Measurements from ENCODE around the gene SYT8. TPM values are rescaled to one million over a fixed set of nuclear protein-coding genes. Genes with fewer than 3 reads are reported as not detected.

Gene SYT8
- total RNA-seq, 1 experiment from 2014 or later = not detected

DNA sequence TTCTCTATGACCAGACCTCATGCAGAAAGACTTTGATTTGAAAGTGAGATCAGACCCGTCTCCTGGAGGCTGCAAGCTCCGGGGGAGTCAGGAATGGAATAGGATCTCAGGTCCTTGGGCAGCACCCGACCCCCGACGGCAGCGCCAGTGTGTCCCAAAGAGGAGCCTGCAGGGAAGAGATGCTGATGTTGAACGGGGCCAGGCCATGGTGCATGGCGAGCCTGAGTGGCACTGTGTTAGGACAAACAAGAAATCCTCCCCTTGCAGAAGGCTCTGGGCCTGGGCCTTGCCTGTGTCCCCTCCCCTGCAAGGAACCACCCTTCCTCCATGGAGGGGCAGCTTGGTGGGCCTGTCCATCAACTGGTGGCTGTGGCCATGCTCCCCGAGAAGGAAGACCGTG, 20.1 kb upstream of the SYT8 start:
- TF ChIP-seq, protein P1, sequence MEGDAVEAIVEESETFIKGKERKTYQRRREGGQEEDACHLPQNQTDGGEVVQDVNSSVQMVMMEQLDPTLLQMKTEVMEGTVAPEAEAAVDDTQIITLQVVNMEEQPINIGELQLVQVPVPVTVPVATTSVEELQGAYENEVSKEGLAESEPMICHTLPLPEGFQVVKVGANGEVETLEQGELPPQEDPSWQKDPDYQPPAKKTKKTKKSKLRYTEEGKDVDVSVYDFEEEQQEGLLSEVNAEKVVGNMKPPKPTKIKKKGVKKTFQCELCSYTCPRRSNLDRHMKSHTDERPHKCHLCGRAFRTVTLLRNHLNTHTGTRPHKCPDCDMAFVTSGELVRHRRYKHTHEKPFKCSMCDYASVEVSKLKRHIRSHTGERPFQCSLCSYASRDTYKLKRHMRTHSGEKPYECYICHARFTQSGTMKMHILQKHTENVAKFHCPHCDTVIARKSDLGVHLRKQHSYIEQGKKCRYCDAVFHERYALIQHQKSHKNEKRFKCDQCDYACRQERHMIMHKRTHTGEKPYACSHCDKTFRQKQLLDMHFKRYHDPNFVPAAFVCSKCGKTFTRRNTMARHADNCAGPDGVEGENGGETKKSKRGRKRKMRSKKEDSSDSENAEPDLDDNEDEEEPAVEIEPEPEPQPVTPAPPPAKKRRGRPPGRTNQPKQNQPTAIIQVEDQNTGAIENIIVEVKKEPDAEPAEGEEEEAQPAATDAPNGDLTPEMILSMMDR (conservative IDR thresholded peaks at IDR 0.05) = no peak
- Histone ChIP-seq H2BK5ac (ENCODE audit: insufficient read length, low read length) (no peak overlapping the region), H3K27me3 (ENCODE audit: insufficient read depth, low read length) (no peaks in the 10 kb centered on the region), H3T11ph (ENCODE audit: low read length) (no peak overlapping the region), H3K79me2 (ENCODE audit: insufficient read depth, low read length) (no peaks in the 10 kb centered on the region), H3K9me3 (ENCODE audit: control insufficient read depth, low read depth, low read length) (no peaks in the 10 kb centered on the region), H3K79me1 (ENCODE audit: insufficient read depth, low read depth, low read length, poor library complexity, severe bottlenecking) (no peaks in the 10 kb centered on the region), H3K4me2 (ENCODE audit: insufficient read depth, insufficient read length, low read length) (no peak overlapping the region), H2BK15ac (ENCODE audit: low read depth, low read length) (no peak overlapping the region), H2AFZ (ENCODE audit: low read length) (no peak overlapping the region), H4K5ac (ENCODE audit: insufficient read length, low read depth, low read length) (no peak overlapping the region), H4K20me1 (ENCODE audit: control insufficient read depth, insufficient read depth, insufficient read length) (no peaks in the 10 kb centered on the region), H2BK12ac (ENCODE audit: insufficient read length, low read depth, low read length) (no peak overlapping the region), H4K8ac (replicated peaks; ENCODE audit: insufficient read length, low read depth, low read length) (no peak overlapping the region), H3K14ac (ENCODE audit: insufficient read depth, low read length) (no peak overlapping the region), H3K4ac (ENCODE audit: low read depth, low read length) (no peak overlapping the region), H3K56ac (ENCODE audit: insufficient read length, low read depth, low read length) (no peak overlapping the region), H3K23ac (ENCODE audit: insufficient read length, low read depth, low read length) (no peak overlapping the region), H2AK5ac (ENCODE audit: insufficient read length, low read length) (no peak overlapping the region), H3K9ac (ENCODE audit: extremely low read depth, insufficient read length, low read length) (no peak overlapping the region), H4K91ac (ENCODE audit: insufficient read length, low read depth, low read length) (no peak overlapping the region), H3K4me1 (ENCODE audit: insufficient read depth, low read length) (no peaks in the 10 kb centered on the region), H3K27ac (ENCODE audit: insufficient read length, low read depth, low read length) (no peak overlapping the region), H2BK120ac (ENCODE audit: low read depth, low read length, poor library complexity, severe bottlenecking) (no peak overlapping the region), H3K23me2 (ENCODE audit: insufficient read length, low read depth, low read length, poor library complexity, severe bottlenecking) (no peaks in the 10 kb centered on the region), H2BK20ac (ENCODE audit: low read depth, low read length, poor library complexity, severe bottlenecking) (no peak overlapping the region), H3K18ac (ENCODE audit: insufficient read length, low read depth, low read length) (no peak overlapping the region)
- no peak overlapping the region for H3K4me3 Mint-ChIP-seq
- peaks cover 8 to 12% of the 10 kb centered on the region in 2 experiments; a peak in 4 of 5 replicates for H3K9me3 Mint-ChIP-seq
- H3K27me3 Mint-ChIP-seq (ENCODE audit: low read depth) = peaks cover 51% of the 10 kb centered on the region
- H3K27ac Mint-ChIP-seq = no peak overlapping the region
- no peaks in the 10 kb centered on the region; a peak in 1 of 7 replicates for H3K36me3 Mint-ChIP-seq (ENCODE audit: insufficient read depth in 1 of 3, low read depth in 3 of 3)
- no CpG with 5 or more reads among the region's 10 CpGs for WGBS (ENCODE audit: extremely low coverage, insufficient read length, low lambda C conversion rate)
- DNase-seq = no peak
- H3K4me1 Mint-ChIP-seq = no peaks in the 10 kb centered on the region

Data from H9 (cell line).